Rectal smooth muscle tissue (tissue), 1 donor: ENCODE results near the gene MYBPC1.
A peak's percentile ranks its signal among the peaks of the same experiment; 100 is the strongest.

ENCODE experiments used
- H3K27ac ChIP-seq: one replicate; pipeline ENCODE4 v1.7.0; 2013; ENCODE audit warnings: low read depth, low read length, inconsistent platforms
- H3K27me3 ChIP-seq: one replicate; pipeline ENCODE4 v1.7.0; 2013; ENCODE audit warnings: low read length; ENCODE audit not compliant: control insufficient read depth, insufficient read depth
- H3K36me3 ChIP-seq: one replicate; pipeline ENCODE4 v1.7.0; 2013; ENCODE audit warnings: low read length; ENCODE audit not compliant: control insufficient read depth, insufficient read depth
- H3K4me1 ChIP-seq: one replicate; pipeline ENCODE4 v1.7.0; 2013; ENCODE audit warnings: low read length; ENCODE audit not compliant: control insufficient read depth, insufficient read depth
- H3K4me3 ChIP-seq: one replicate; pipeline ENCODE4 v1.7.0; 2013; ENCODE audit warnings: low read length
- H3K9ac ChIP-seq: one replicate; pipeline ENCODE4 v1.7.0; 2013; ENCODE audit warnings: low read length

The MYBPC1 gene

GRCh38 chr12:101691503-101692096 lies 96.8 kb downstream of the MYBPC1 start:
- Histone ChIP-seq H3K27ac (no peak overlapping the region), H3K4me1 (peaks cover 8% of the 10 kb centered on the region), H3K36me3 (no peaks in the 10 kb centered on the region), H3K27me3 (no peaks in the 10 kb centered on the region), H3K9ac (no peak overlapping the region), H3K4me3 (no peak overlapping the region)

GRCh38 chr12:101694297-101694848 lies 99.6 kb downstream of the MYBPC1 start:
- H3K4me1 ChIP-seq: peaks cover 12% of the 10 kb centered on the region
- no peaks in the 10 kb centered on the region for H3K36me3 ChIP-seq
- H3K27ac ChIP-seq: no peak overlapping the region
- H3K27me3 ChIP-seq: no peaks in the 10 kb centered on the region
- no peak overlapping the region for H3K4me3 ChIP-seq
- H3K9ac ChIP-seq: no peak overlapping the region

GRCh38 chr12:101694986-101695385 lies 100.2 kb downstream of the MYBPC1 start:
- Histone ChIP-seq H3K4me3 (no peak overlapping the region), H3K27ac (no peak overlapping the region), H3K27me3 (no peaks in the 10 kb centered on the region), H3K4me1 (peaks cover 12% of the 10 kb centered on the region), H3K36me3 (no peaks in the 10 kb centered on the region), H3K9ac (no peak overlapping the region)

GRCh38 chr12:101695706-101696105 lies 100.9 kb downstream of the MYBPC1 start:
- H3K27me3 ChIP-seq: no peaks in the 10 kb centered on the region
- no peak overlapping the region for H3K27ac ChIP-seq
- no peaks in the 10 kb centered on the region for H3K36me3 ChIP-seq
- H3K4me1 ChIP-seq: peaks cover 15% of the 10 kb centered on the region
- H3K4me3 ChIP-seq: no peak overlapping the region
- H3K9ac ChIP-seq: no peak overlapping the region

- Histone ChIP-seq H3K27ac (peak overlapping the region; percentile 85), H3K4me3 (peak overlapping the region; percentile 84), H3K36me3 (no peaks in the 10 kb centered on the region), H3K9ac (peak overlapping the region; percentile 82), H3K4me1 (peaks cover 15% of the 10 kb centered on the region), H3K27me3 (no peaks in the 10 kb centered on the region)
These were observed 101.8 kb downstream of the MYBPC1 start for GRCh38 chr12:101696251-101697196.

GRCh38 chr12:101697197-101697929 lies 102.6 kb downstream of the MYBPC1 start, which contains the start of gene CHPT1:
TSS of gene CHPT1 (plus strand) at chr12:101697640. CDS start at chr12:101697862, 222 bp downstream.
- H3K27ac ChIP-seq: peak within 1 kb of the TSS; percentile 85
- H3K36me3 ChIP-seq: no peaks in the 10 kb centered on the region
- H3K27me3 ChIP-seq: no peaks in the 10 kb centered on the region
- H3K9ac ChIP-seq: peak within 1 kb of the TSS; percentile 82
- peak within 1 kb of the TSS; percentile 85 for H3K4me3 ChIP-seq
- H3K4me1 ChIP-seq: peaks cover 15% of the 10 kb centered on the region

- Histone ChIP-seq H3K27ac (peak overlapping the region; percentile 85), H3K4me1 (peaks cover 15% of the 10 kb centered on the region), H3K27me3 (no peaks in the 10 kb centered on the region), H3K9ac (peak overlapping the region; percentile 67), H3K4me3 (peak overlapping the region; percentile 85), H3K36me3 (no peaks in the 10 kb centered on the region)
These were observed 103.4 kb downstream of the MYBPC1 start for GRCh38 chr12:101697930-101698799.

GRCh38 chr12:101698800-101699347 lies 104.1 kb downstream of the MYBPC1 start:
- Histone ChIP-seq H3K4me1 (peaks cover 15% of the 10 kb centered on the region), H3K9ac (no peak overlapping the region), H3K36me3 (no peaks in the 10 kb centered on the region), H3K27me3 (no peaks in the 10 kb centered on the region), H3K4me3 (peak overlapping the region; percentile 85), H3K27ac (no peak overlapping the region)

GRCh38 chr12:101700299-101700820 lies 105.6 kb downstream of the MYBPC1 start:
- H3K27me3 ChIP-seq: no peaks in the 10 kb centered on the region
- H3K27ac ChIP-seq: no peak overlapping the region
- no peaks in the 10 kb centered on the region for H3K36me3 ChIP-seq
- peaks cover 15% of the 10 kb centered on the region for H3K4me1 ChIP-seq
- H3K9ac ChIP-seq: no peak overlapping the region
- peak overlapping the region; percentile 4 for H3K4me3 ChIP-seq

GRCh38 chr12:101703487-101703886 lies 108.7 kb downstream of the MYBPC1 start:
- Histone ChIP-seq H3K27ac (no peak overlapping the region), H3K4me1 (peaks cover 3% of the 10 kb centered on the region)

GRCh38 chr12:101706403-101706802 lies 111.6 kb downstream of the MYBPC1 start:
- no peak overlapping the region for H3K9ac ChIP-seq
- H3K27ac ChIP-seq: no peak overlapping the region
- no peaks in the 10 kb centered on the region for H3K4me1 ChIP-seq
- no peaks in the 10 kb centered on the region for H3K27me3 ChIP-seq
- H3K4me3 ChIP-seq: no peak overlapping the region
- H3K36me3 ChIP-seq: no peaks in the 10 kb centered on the region

More at GRCh38 chr12:101703487-101703886, 108.7 kb downstream of the MYBPC1 start:
- H3K36me3 ChIP-seq: no peaks in the 10 kb centered on the region
- H3K4me3 ChIP-seq: no peak overlapping the region
- no peak overlapping the region for H3K9ac ChIP-seq
- no peaks in the 10 kb centered on the region for H3K27me3 ChIP-seq
